NCI-H2196 (cell line): Measurements from ENCODE around the gene UBE2O.
A peak's percentile ranks its signal among the peaks of the same experiment; 100 is the strongest.

Source experiments
- DNase-seq: peaks from one replicate; lab custom pipeline; 2025; ENCODE audit not compliant: unreplicated experiment; lab: John Stamatoyannopoulos, UW

UBE2O gene

DNA sequence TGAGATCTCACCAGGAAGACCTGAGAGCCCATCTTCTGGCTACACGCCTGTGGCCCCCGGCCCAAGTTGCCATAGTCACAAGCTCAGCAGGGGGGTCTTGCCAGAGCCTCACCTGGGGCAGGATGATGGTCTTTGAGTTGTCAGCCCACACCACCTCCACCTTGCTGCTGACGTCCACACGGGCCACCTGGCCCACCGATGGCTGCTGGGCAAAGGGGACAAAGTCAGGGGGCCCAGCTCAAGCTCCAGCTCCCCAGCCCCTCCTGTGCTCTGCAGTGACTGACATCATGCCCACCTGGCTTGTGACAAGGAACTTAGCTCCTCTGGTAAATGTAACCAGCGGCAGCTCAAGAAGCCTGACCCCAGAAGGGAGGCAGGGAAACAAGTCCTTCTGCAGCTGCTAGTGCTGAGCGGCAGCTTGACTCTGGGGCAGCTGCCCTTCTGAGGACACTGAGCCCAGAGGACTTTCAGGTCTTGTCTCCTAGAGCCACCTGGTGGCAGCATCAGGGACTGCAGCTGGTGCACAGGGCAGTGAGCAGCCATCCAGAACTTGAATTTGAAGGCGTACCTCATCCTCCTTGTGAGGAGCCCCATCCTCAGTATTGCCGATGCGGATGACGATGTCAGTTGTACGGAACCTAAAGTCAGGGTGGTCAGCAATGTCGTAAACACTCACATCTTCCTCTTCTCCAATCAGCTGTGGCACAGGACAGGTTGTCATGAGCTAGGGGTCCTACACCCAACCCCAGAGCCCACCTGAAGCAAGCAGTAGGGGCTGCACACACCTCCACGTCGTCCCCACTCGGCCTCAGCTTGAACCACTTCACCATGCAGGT is 55.0 kb downstream of the UBE2O start:
- peak; percentile 97 for DNase-seq

DNA sequence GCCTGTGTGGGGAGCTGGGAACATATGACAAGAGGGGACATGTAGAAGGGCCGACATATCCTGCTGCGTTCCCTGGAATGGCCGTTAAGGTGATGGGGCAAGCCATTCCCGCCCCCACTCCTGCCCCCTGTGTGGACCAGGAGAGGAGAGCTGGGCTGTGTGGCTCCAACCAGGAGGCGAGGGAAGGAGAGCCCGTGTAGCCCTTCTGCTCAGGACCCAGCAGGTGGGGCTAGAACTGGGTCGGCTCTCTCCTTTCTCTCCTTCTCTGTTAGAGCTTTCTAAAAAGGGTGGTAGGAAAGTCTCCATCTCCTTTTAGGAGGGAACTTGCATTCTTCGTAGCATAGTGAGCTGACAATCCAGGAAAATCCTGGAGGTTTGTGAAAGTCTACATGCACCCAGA is 55.8 kb downstream of the UBE2O start:
- no peak for DNase-seq

DNA sequence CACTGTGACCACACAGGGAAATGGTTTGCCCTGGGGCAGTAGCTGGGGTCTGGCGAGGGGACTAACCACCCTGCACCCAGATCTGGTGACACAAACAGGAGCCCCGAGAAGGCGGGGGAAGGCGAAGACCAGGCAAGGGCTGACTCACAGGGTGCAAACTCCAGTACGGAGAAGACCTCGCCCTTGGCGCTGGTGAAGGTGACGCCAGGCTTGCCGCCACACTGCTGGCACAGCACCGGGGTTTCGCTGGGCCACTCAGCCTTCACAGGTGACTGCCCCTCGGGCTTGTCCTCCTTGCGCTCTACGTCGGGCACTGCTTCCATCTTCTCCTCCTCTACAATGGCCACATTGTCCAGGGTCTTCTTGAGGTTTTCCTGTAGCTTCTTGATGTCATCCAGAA is 57.0 kb downstream of the UBE2O start:
- DNase-seq = no peak

DNA sequence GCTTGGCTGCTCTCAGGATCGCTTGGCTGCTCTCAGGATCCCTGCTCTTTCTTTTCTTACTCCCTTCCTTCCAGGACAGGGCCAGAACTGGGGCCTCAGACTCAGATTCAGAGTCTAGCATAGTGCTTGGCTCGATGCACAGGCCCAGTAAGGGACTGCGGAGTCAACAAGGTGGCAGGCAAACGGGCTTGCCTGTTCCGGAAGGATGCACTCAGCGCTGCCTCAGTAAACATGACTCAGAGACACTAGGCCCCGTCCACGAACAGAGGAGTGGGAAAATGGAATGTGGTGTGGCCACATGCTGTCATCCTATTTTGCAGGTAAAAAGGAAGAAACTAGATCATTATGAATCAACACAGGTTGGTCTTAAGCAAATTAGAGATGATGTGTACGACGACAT is 58.8 kb downstream of the UBE2O start:
- no peak for DNase-seq

DNA sequence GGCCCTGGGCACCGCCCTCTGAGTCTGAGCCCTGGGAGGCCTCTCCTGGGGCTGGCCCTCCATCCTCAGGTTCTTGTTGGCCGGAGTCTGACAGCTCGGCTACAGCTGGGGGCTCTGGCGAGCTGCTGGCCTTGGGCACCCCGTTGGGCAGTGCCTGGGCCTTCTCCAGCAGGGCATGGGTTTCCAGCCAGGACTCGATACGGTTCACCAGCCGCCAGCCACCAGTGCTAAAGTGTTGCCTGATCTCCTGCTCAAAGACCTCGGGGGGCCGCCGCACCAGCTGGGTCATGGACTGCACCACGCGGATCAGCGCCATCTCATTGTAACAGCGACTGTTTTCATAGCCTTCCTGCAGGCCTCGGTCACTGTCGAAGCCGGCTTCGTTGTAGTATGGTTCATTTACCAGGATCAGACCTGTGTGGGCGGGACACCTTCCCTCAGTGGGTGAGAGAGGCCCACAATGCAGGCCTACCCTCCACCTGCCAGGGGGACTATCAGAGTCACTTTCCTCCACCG is 61.7 kb downstream of the UBE2O start:
- no peak for DNase-seq

DNA sequence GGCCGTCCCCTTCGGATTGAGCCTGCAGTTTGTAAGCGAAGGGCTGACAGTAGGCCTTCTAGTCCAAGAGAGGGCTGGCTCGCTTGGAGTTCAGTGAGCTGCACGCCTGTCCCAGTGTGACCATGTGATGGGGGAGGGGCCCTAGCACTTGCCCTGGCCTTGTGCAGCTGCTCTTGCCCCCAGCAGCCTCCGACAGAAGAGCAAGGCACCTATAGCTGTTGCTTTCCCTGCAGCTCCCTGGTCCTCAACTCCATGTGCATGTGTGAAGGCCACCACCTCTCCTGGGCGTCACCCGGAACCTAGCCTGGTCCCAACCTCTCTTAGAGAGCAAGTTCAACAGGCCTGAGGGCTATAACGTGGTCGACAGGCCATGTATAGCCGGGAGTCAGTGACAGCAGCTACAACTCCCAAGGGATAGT is 62.9 kb downstream of the UBE2O start:
- DNase-seq = no peak

DNA sequence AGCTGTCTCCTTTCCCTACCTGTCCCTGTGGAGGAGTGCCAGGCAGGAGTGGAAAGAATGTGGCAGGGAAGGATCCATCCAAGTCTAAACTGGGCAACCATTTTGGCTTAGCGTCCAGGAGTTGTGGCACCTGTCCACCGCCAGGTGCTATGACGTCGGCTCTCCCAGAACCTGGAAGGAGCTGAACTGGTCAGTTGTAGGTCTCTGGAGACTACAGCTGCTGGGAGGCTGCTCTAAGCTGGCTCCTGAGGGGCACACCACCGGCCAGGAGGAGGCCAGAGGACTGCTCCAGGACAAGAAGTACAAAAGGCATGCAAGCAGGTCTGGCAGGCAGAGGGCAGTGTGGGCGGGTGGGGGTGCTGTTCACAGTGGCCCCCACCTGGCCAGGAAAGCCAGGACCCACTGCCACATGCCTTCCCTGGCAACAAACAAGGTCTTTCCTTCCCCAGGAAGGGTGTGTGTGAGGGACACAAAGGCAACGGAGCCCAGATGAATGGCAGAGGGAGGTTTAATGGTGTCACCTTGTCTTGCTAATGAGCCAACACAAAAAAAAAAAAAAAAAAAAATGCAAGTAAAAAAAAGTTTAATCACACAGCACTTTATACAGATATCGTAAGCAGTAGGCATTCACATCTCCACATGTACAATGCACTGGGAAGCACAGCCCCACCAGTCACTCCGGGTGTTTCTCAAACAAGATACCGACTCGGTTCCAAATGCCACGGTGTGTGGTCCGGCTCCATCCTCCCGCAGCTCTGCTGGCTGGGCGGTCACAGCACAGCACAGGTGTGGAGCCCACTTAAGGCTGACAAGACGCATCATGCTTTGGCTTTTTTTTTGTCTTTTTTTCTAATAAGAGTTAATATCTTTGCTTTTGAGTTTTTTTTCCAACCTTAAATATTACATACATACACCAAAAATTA is 63.7 kb downstream of the UBE2O start:
- peak; percentile 73 for DNase-seq

DNA sequence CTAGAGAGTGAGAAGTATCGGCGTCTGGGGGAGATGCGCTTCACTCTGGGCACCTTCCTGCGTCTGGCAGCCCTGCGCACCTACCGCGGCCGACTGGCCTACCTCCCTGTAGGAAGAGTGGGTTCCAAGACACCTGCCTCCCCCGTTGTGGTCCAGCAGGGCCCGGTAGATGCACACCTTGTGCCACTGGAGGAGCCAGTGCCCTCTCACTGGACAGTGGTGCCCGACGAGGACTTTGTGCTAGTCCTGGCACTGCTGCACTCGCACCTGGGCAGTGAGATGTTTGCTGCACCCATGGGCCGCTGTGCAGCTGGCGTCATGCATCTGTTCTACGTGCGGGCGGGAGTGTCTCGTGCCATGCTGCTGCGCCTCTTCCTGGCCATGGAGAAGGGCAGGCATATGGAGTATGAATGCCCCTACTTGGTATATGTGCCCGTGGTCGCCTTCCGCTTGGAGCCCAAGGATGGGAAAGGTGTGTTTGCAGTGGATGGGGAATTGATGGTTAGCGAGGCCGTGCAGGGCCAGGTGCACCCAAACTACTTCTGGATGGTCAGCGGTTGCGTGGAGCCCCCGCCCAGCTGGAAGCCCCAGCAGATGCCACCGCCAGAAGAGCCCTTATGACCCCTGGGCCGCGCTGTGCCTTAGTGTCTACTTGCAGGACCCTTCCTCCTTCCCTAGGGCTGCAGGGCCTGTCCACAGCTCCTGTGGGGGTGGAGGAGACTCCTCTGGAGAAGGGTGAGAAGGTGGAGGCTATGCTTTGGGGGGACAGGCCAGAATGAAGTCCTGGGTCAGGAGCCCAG is 65.8 kb downstream of the UBE2O start:
- DNase-seq = no peak

DNA sequence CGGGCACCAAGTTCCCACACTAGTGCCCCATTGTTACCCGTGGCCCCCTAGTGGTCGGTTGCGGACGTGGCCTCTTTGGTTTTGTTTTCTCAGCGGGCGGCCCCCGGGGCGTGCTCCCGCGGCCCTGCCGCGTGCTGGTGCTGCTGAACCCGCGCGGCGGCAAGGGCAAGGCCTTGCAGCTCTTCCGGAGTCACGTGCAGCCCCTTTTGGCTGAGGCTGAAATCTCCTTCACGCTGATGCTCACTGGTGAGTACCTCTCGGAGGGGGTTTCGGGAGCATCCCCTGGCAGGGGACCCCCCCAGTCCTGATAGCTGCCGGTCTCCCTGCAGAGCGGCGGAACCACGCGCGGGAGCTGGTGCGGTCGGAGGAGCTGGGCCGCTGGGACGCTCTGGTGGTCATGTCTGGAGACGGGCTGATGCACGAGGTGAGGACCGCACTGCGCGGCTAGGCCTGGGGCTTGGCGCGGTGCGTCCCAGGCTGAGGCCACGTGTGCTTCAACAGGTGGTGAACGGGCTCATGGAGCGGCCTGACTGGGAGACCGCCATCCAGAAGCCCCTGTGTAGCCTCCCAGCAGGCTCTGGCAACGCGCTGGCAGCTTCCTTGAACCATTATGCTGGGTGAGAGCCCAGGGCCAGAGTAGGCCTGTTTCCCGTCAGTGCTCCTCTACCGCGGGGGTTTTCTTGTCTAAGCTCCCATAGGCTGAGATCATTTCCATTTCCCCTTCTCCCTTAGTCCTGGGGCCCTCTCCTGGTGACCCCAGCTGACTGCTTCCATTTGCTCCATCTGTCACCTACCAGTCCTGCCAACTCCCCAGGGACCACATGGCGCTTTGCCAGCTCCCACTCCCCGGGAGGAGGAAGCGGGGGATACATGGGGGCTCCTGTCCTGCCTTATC is 66.8 kb downstream of the UBE2O start:
- peak; percentile 95 for DNase-seq

DNA sequence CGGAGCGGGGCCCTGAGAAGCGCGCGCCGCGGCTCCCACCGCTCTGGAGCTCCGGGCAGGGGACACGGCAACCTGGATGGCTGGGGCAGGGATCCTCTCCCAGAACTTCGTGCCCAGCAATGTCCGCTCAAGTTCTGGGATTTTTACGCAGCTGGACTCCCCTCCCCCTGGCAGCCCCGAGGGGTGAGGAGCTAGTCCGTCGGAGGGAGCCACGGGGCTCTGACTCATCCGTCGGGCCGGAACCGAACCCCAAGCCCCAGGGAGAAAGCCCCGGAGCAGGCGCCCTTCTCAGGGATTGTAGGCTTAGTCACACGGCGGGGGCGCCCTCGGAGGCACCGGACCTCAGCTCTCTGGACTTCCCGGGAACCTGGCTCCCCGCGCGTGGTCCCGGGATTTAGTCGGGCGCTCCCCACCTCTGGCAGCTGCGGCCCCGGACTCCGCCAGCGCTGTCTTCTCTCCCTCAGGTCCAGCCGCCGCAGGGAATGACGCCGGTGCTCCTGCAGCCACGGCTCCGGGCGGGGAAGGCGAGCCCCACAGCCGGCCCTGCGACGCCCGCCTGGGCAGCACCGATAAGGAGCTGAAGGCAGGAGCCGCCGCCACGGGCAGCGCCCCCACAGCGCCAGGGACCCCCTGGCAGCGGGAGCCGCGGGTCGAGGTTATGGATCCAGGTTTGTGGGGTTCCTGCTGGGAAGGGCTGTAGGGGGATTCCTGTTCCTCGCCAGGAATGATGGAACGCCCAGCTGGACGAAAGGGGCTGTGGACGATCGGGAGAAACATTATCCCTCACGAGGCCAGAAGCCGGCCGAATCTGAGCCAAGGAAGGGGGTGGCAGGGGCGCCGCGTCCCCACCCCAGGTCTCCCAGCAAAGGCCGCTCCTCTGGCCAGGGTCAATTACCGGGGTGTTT is 67.7 kb downstream of the UBE2O start:
- peak; percentile 60 for DNase-seq

DNA sequence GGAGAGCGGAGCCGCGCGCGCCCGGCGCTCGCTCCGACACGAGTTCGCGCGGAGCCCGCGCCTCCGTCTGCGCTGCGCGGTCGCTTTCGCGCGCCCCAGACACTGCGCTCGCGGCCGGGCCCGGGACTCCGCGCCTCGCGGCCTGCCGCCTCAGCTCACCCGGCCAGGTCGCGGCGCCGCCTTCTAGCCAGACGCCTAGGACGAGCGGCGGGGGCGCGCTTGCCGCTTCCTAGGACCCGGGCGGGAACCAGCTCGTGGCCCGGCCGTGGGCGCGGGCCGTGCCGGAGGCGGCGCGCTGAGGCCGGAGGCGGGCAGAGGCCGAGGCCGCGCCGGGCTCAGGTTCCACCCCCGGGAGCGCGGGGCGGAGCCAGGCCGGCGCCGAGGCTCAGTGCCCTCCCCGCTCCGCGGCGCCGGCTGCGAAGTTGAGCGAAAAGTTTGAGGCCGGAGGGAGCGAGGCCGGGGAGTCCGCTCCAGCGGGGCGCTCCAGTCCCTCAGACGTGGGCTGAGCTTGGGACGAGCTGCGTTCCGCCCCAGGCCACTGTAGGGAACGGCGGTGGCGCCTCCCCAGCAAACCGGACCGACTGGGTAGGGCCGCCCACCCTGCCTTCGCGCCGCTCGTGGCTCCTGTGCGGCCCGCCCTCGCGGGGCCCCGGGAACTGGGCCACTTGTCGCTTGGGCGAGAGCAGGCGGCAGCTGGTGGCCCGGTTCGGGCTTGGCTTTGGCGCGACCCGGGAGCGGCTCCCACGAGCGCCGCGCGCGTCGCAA is 68.5 kb downstream of the UBE2O start, which contains the start of gene SPHK1:
Gene SPHK1, plus strand, starts transcription at position 388 of the 765 bp plus-strand sequence. CDS start 1,036 bp downstream, outside the sequence.
- DNase-seq = peak; percentile 93

DNA sequence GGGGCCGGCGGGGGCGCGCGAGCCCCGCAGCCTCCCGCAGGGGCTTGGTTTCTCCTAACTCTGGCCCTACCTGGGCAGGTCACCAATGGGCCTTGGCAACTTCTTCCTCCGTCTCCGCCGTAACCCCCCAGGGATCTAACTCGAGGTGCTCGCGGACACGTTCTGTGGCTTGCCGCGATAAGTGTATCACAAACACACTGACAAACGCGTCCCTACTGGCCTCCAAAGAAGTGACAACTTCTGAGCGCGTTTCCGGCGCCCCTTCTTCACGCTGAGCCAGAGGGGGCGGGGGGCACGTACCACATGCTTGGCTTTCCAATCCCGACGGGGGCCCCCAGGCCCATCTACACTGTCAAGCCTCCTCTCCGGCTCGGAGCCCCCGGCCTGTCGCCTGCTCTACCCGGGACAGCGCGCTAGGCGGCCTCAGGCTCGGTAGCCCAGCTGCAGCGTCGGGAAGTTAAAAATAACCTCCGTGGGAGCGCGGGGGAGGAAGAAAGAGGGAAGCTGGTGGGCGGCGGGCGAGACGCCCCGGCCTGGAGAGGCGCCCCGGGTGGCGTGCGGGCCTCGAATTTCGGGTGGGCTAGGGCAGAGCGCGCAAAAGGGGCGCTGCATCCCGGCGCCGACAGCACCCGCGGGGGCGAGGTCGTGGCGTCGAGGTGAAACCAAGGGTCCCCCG is 69.3 kb downstream of the UBE2O start:
- no peak for DNase-seq

DNA sequence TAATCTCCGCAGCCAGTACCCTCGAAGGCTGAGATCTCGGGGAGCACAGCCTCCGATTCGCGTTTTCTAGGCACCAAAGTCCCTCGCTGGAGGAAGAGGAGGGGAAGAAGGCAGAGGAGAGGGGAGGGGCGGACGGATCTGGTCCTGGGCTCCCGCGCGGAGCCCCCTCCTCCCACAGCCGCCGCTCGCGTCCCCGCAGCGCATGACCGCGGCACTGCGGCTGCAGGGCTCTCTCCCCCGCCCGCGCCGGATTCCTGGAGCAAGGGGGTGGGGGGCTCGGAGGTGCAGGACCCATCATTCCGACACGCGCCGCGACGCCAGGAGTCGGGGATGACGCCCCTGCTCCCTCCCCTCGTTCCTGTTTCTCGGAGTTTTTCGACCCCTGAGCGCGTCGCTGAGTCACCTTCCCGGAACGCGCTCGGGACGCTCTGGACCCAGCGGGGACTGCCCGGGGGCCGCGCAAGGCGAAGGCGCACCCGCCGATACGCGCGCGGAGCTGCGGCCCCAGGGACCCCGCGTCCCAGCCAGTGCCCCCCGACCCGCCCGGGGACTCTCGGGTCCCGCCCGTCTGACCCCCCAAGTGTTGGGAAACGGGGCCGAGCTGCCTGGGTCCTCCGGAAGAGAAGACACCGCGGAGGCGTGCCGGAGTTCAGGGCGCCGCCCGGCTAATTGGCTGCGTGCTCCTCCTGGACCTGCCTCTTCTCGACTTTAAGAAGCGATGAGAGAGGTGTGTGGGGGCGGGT is 70.0 kb downstream of the UBE2O start:
- peak; percentile 52 for DNase-seq

DNA sequence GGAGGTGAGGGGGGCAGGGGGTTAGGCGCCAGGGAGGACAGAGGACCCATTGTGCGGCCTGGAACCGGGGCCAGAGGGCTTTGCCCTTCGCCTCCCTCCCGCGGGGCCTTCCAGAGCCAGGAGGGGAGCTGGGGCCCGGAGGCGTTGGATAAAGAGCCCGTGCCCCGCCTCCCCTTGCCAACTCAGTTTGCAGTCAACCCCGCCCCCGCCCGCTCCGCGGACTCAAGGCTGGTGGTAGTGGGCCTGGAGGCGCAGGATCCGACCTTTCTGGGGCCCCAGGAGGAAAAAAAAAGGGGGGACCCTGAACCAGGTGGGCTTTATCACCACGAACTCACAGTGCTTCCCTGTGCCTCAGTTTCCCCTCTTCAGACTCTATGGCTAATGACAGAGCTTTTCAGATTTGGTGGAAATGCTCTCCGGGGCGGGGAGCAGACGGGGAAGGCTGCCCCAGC is 70.6 kb downstream of the UBE2O start:
- no peak for DNase-seq

DNA sequence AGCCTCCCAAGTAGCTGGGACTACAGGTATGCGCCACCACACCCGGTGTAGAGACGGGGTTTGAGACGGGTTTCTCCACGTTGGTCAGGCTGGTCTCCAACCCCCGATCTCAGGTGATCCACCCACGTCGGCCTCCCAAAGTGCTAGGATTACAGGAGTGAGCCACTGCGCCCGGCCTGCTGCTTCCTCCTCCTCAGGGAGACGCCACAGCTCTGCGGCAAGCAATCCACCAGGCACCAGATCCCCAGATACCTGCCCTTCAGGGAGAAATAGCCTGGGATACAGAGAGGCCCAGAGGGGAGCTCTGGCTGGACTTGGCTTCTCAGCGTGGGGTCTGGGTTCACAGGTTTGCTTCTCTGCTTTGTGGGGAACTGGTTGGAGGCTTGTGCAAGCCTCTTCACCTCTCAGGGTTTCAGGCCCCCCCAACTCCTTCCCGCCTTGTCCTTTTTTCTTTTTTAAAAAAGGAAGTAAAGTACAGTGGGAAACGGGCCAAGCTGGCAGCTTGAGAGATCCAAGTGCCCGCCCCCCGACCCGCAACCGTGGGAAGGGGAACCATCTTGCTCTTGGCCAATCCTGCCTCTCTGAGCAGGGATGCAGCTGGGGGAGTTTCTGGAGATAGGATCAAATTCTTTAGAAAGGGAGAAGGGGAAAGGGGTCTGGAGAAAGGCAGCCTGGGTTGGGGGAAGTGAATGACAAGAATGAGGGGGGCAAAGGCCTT is 71.2 kb downstream of the UBE2O start:
- no peak for DNase-seq
